ENCODE results near the gene DQX1. TPM values are rescaled to one million over a fixed set of nuclear protein-coding genes. Genes with fewer than 3 reads are reported as not detected.

DQX1 gene
- total and polyA plus RNA-seq, 4 donors: 0.12 to 0.34 (median 0.17) TPM; not detected in 1

DNA sequence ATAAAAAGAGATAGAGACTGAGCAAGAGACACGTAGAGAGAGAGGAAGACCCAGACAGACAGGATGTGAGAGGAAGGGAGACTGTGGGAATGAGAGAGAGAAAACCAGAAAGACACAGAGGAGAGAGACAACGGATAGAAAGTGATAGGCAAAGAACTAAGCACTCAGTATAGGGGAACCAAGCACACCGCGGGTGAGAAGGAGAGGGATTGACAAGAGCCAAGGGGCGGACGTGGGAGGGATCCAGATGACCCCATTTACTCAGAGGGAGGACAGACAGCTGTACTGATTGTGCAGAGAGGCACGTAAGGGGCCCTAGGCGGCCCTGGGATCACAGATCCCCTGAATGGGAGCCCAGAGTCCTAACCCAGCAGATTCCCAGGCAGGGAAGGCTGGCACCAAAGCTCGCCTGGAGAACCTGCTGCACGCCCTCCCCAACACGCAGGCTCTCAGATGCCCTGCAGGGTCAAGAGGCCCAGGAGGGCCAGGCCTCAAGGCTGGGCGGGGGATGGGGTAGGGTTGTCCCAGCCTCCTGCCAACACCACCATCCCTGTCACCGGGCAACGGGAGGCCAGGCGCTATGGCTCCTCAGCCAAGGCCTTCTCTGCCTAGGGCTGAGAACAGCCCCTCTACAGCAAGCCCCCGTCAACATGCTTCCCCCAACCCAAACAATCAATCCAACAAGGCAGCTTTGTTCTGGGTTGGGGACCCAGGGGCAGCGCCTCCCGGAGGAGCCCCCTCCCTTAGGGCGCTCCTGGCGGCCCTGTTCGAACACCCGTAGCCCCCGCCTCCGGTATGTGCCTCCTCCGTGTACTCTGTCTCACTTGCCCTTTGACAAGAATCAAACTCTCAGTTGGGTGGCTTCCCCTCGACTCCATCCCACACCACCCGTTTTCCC is 27.1 kb upstream of the DQX1 start:
- TF ChIP-seq CTCF (IDR thresholded peaks at IDR 0.05; ENCODE audit: control extremely low read depth, extremely low read depth): no peak
- H3K27me3 ChIP-seq (ENCODE audit: control insufficient read depth in 3 of 3, insufficient read depth in 3 of 3, low read length in 2 of 3): no peaks in the 10 kb centered on the region
- peak; percentile 21 to 52 (median 42) for DNase-seq
- H3K9ac ChIP-seq (ENCODE audit: insufficient read depth in 1 of 2, low read length in 2 of 2): peak overlapping the region in 1 of 2 donors; percentile 33
- peaks cover 0 to 36% (median 2%) of the 10 kb centered on the region in 5 donors for H3K4me1 ChIP-seq (ENCODE audit: control insufficient read depth in 5 of 5, insufficient read depth in 5 of 5, low read length in 5 of 5)
- H3K27ac ChIP-seq (ENCODE audit: low read depth in 1 of 2, low read length in 1 of 2): no peak overlapping the region
- H3K9me3 ChIP-seq (ENCODE audit: control insufficient read depth in 4 of 4, insufficient read depth in 3 of 4, low read length in 3 of 4): no peaks in the 10 kb centered on the region
- H3K4me3 ChIP-seq: no peak overlapping the region
- 58 to 71% methylated on average over 25 to 27 of the region's 27 CpGs for WGBS, 2 donors
- no peak for ATAC-seq (ENCODE audit: insufficient read depth, low FRiP score)
- peaks cover 0 to 7% (median 0%) of the 10 kb centered on the region in 4 donors for H3K36me3 ChIP-seq (ENCODE audit: control insufficient read depth in 4 of 4, insufficient read depth in 4 of 4, low read length in 4 of 4)

- Histone ChIP-seq H3K4me1 (ENCODE audit: control insufficient read depth in 5 of 5, insufficient read depth in 5 of 5, low read length in 5 of 5) (peaks cover 0 to 36% (median 2%) of the 10 kb centered on the region in 5 donors), H3K27me3 (ENCODE audit: control insufficient read depth in 3 of 3, insufficient read depth in 3 of 3, low read length in 2 of 3) (no peaks in the 10 kb centered on the region), H3K9ac (ENCODE audit: insufficient read depth in 1 of 2, low read length in 2 of 2) (peak overlapping the region in 1 of 2 donors; percentile 33), H3K9me3 (ENCODE audit: control insufficient read depth in 4 of 4, insufficient read depth in 3 of 4, low read length in 3 of 4) (no peaks in the 10 kb centered on the region), H3K27ac (ENCODE audit: low read depth in 1 of 2, low read length in 1 of 2) (no peak overlapping the region), H3K4me3 (no peak overlapping the region), H3K36me3 (ENCODE audit: control insufficient read depth in 4 of 4, insufficient read depth in 4 of 4, low read length in 4 of 4) (peaks cover 0 to 7% (median 0%) of the 10 kb centered on the region in 4 donors)
- no peak for TF ChIP-seq CTCF (IDR thresholded peaks at IDR 0.05; ENCODE audit: control extremely low read depth, extremely low read depth)
- no peak for DNase-seq
- ATAC-seq (ENCODE audit: insufficient read depth, low FRiP score): no peak
- 69 to 85% methylated on average over 21 of the region's 21 CpGs for WGBS, 2 donors
These were observed 26.2 kb upstream of the DQX1 start for GRCh38 chr2:74551942-74552913.

GRCh38 chr2:74551530-74551929 is 25.5 kb upstream of the DQX1 start:
- Histone ChIP-seq H3K27me3 (ENCODE audit: control insufficient read depth in 3 of 3, insufficient read depth in 3 of 3, low read length in 2 of 3) (no peaks in the 10 kb centered on the region), H3K27ac (ENCODE audit: low read depth in 1 of 2, low read length in 1 of 2) (no peak overlapping the region), H3K36me3 (ENCODE audit: control insufficient read depth in 4 of 4, insufficient read depth in 4 of 4, low read length in 4 of 4) (peaks cover 0 to 3% (median 0%) of the 10 kb centered on the region in 4 donors), H3K4me1 (ENCODE audit: control insufficient read depth in 5 of 5, insufficient read depth in 5 of 5, low read length in 5 of 5) (peaks cover 0 to 36% (median 2%) of the 10 kb centered on the region in 5 donors), H3K4me3 (no peak overlapping the region), H3K9ac (ENCODE audit: insufficient read depth in 1 of 2, low read length in 2 of 2) (no peak overlapping the region), H3K9me3 (ENCODE audit: control insufficient read depth in 4 of 4, insufficient read depth in 3 of 4, low read length in 3 of 4) (no peaks in the 10 kb centered on the region)
- no peak for DNase-seq
- TF ChIP-seq CTCF (IDR thresholded peaks at IDR 0.05; ENCODE audit: control extremely low read depth, extremely low read depth): no peak
- no peak for ATAC-seq (ENCODE audit: insufficient read depth, low FRiP score)

Measured in lung (tissue), 12 donors.